ENCODE data around the gene CCDC78. TPM values are rescaled to one million over a fixed set of nuclear protein-coding genes. Genes with fewer than 3 reads are reported as not detected.
A peak's percentile ranks its signal among the peaks of the same experiment; 100 is the strongest.

Gene CCDC78
- total and polyA plus RNA-seq, 2 of the 13 experiments (the other 11 are each of a cell fraction or from before 2014, with no cell fraction given), result 0.53 to 1.5 TPM

- TF ChIP-seq HBP1 (CRISPR knock-in tag; IDR thresholded peaks at IDR 0.05; ENCODE audit: low read depth), result no peak
- peak; percentile 30; the same call in 1 of the 2 replicates for TF ChIP-seq ZBTB7B (CRISPR knock-in tag; IDR thresholded peaks at IDR 0.05)
- TF ChIP-seq ZSCAN30 (CRISPR knock-in tag; IDR thresholded peaks at IDR 0.05), result no peak
- TF ChIP-seq EZH2 (conservative IDR thresholded peaks at IDR 0.05; ENCODE audit: low read depth, low read length), result no peak
- no peak for TF ChIP-seq ARHGAP35 (CRISPR knock-in tag; IDR thresholded peaks at IDR 0.05; ENCODE audit: borderline replicate concordance)
- peak; percentile 17; the same call in 1 of the 2 replicates for TF ChIP-seq MEIS2 (CRISPR knock-in tag; IDR thresholded peaks at IDR 0.05)
- TF ChIP-seq, protein P1, sequence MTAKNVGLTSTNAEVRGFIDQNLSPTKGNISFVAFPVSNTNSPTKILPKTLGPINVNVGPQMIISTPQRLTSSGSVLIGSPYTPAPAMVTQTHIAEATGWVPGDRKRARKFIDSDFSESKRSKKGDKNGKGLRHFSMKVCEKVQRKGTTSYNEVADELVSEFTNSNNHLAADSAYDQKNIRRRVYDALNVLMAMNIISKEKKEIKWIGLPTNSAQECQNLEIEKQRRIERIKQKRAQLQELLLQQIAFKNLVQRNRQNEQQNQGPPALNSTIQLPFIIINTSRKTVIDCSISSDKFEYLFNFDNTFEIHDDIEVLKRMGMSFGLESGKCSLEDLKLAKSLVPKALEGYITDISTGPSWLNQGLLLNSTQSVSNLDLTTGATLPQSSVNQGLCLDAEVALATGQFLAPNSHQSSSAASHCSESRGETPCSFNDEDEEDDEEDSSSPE (CRISPR knock-in tag; IDR thresholded peaks at IDR 0.05), result no peak
- TF ChIP-seq AKAP8 (CRISPR knock-in tag; IDR thresholded peaks at IDR 0.05), result no peak
- TF ChIP-seq ZNF510 (CRISPR knock-in tag; IDR thresholded peaks at IDR 0.05; ENCODE audit: low read depth), result no peak
- no peak for TF ChIP-seq ZNF280D (CRISPR knock-in tag; IDR thresholded peaks at IDR 0.05)
- TF ChIP-seq ZBTB26 (CRISPR knock-in tag; IDR thresholded peaks at IDR 0.05; ENCODE audit: borderline replicate concordance), result no peak
- no peak for TF ChIP-seq ZNF878 (CRISPR knock-in tag; IDR thresholded peaks at IDR 0.05)
- no peak for TF ChIP-seq ZNF670 (CRISPR knock-in tag; IDR thresholded peaks at IDR 0.05; ENCODE audit: borderline replicate concordance)
- TF ChIP-seq ZBTB3 (CRISPR knock-in tag; IDR thresholded peaks at IDR 0.05; ENCODE audit: borderline replicate concordance, low read depth), result no peak
Observed at GRCh38 chr16:739560-740458, 13.6 kb upstream of the CCDC78 start (continued).
